ENCODE measurements around the gene LRP6. TPM values are rescaled to one million over a fixed set of nuclear protein-coding genes. Genes with fewer than 3 reads are reported as not detected.

The LRP6 gene
- total RNA-seq, 1 experiment from 2014 or later: 72.8 TPM

DNA sequence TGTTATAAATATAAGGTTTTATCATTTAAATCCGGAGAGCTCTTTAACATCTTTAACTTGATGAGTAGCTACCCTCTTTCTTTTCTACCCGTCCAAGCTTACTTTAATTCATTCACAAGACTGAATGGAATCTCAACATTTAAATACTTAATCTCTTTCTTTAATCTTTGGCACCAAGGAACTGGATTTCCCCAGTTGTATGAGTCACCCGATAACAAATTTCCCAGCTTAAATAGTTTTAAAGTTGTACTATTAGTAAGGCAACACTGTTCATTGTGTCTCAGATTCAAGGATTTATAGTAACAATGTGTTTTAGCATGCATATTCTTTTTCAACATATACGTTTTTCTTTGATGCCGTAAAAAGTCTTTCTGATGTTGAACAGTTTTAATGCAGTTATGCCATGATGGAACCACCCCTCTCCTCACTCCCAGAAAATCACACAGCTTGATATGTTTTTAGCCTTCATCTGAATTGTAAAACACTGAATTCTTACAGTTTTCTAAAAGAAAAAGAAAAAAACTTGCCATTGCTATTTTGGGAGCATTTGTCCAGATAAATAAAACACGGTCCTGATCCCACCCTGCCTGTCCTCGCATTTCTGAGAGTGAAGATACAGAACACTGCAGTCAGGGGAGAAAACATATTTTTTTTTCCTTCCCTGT, 16.0 kb upstream of the LRP6 start:
- H3K4me1 Mint-ChIP-seq: peaks cover 27% of the 10 kb centered on the region
- H3K9me3 Mint-ChIP-seq: no peaks in the 10 kb centered on the region
- H3K4me3 Mint-ChIP-seq: no peak overlapping the region
- H3K27me3 Mint-ChIP-seq (ENCODE audit: low read depth): no peaks in the 10 kb centered on the region
- H3K27ac Mint-ChIP-seq: peak overlapping the region; percentile 41; the same call in 1 of the 2 replicates
- ATAC-seq (no peak), DNase-seq (ENCODE audit: low spot score) (no peak)
- no peaks in the 10 kb centered on the region for H3K36me3 Mint-ChIP-seq
- CTCF ChIA-PET: no interaction called here
- no peak for TF ChIP-seq ZNF423 (CRISPR knock-in tag; IDR thresholded peaks at IDR 0.05)
- TF ChIP-seq, protein P1, sequence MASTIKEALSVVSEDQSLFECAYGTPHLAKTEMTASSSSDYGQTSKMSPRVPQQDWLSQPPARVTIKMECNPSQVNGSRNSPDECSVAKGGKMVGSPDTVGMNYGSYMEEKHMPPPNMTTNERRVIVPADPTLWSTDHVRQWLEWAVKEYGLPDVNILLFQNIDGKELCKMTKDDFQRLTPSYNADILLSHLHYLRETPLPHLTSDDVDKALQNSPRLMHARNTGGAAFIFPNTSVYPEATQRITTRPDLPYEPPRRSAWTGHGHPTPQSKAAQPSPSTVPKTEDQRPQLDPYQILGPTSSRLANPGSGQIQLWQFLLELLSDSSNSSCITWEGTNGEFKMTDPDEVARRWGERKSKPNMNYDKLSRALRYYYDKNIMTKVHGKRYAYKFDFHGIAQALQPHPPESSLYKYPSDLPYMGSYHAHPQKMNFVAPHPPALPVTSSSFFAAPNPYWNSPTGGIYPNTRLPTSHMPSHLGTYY (CRISPR knock-in tag; IDR thresholded peaks at IDR 0.05): no peak
- TF ChIP-seq ATF1 (CRISPR knock-in tag; IDR thresholded peaks at IDR 0.05): no peak
- no peak for TF ChIP-seq HMGA2 (CRISPR knock-in tag; IDR thresholded peaks at IDR 0.05)
- POLR2A ChIA-PET: no interaction called here

GRCh38 chr12:12282202-12282601, 15.4 kb upstream of the LRP6 start:
- no peak for DNase-seq (ENCODE audit: low spot score)
- ATAC-seq: no peak
- Mint-ChIP-seq H3K27ac (no peak overlapping the region), H3K27me3 (ENCODE audit: low read depth) (no peaks in the 10 kb centered on the region), H3K4me3 (no peak overlapping the region), H3K4me1 (peaks cover 27% of the 10 kb centered on the region), H3K9me3 (no peaks in the 10 kb centered on the region; the same call in 1 of the 2 replicates), H3K36me3 (no peaks in the 10 kb centered on the region)
- TF ChIP-seq IRF1 (CRISPR knock-in tag; IDR thresholded peaks at IDR 0.05) (no peak), ZBTB21 (CRISPR knock-in tag; IDR thresholded peaks at IDR 0.05; ENCODE audit: borderline replicate concordance) (no peak), NFE2L1 (CRISPR knock-in tag; IDR thresholded peaks at IDR 0.05) (no peak), HMGA2 (CRISPR knock-in tag; IDR thresholded peaks at IDR 0.05) (no peak), ZNF263 (CRISPR knock-in tag; IDR thresholded peaks at IDR 0.05; ENCODE audit: low read depth) (no peak), NR1H2 (CRISPR knock-in tag; IDR thresholded peaks at IDR 0.05) (no peak), NR3C1 (CRISPR knock-in tag; conservative IDR thresholded peaks at IDR 0.05; ENCODE audit: low read depth) (no peak)
- TF ChIP-seq, protein P2, sequence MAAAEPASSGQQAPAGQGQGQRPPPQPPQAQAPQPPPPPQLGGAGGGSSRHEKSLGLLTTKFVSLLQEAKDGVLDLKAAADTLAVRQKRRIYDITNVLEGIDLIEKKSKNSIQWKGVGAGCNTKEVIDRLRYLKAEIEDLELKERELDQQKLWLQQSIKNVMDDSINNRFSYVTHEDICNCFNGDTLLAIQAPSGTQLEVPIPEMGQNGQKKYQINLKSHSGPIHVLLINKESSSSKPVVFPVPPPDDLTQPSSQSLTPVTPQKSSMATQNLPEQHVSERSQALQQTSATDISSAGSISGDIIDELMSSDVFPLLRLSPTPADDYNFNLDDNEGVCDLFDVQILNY (CRISPR knock-in tag; IDR thresholded peaks at IDR 0.05): no peak
- TF ChIP-seq, protein P3, sequence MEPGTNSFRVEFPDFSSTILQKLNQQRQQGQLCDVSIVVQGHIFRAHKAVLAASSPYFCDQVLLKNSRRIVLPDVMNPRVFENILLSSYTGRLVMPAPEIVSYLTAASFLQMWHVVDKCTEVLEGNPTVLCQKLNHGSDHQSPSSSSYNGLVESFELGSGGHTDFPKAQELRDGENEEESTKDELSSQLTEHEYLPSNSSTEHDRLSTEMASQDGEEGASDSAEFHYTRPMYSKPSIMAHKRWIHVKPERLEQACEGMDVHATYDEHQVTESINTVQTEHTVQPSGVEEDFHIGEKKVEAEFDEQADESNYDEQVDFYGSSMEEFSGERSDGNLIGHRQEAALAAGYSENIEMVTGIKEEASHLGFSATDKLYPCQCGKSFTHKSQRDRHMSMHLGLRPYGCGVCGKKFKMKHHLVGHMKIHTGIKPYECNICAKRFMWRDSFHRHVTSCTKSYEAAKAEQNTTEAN (CRISPR knock-in tag; IDR thresholded peaks at IDR 0.05): no peak
- ChIA-PET POLR2A (no interaction called here), CTCF (no interaction called here)

DNA sequence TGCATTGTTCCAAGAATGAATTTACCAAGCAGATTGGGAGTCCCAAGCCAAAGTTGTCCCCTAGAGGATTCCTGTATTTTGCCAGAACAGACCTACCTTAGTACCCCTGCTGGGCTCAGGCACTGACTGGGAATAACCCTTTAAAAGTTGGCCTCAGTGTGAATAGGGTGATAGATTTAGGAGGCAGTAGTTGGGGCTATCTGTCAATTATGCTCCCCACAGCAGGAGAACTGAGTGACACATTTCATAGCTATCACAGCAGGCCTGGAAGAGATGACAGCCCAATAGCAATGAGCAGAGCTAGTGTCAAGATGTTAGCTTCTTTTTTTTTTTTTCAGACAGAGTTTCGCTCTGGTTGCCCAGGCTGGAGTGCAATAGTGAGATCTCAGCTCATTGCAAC, 14.3 kb upstream of the LRP6 start:
- peak; percentile 36; the same call in 1 of the 2 replicates for ATAC-seq
- POLR2A ChIA-PET: no interaction called here
- no peak for TF ChIP-seq CBFB (CRISPR knock-in tag; IDR thresholded peaks at IDR 0.05; ENCODE audit: low read depth)
- no peak for TF ChIP-seq USF1 (CRISPR knock-in tag; IDR thresholded peaks at IDR 0.05)
- TF ChIP-seq NR1H2 (CRISPR knock-in tag; IDR thresholded peaks at IDR 0.05): no peak
- TF ChIP-seq SP1 (CRISPR knock-in tag; conservative IDR thresholded peaks at IDR 0.05): no peak
- no peak for TF ChIP-seq RELA (CRISPR knock-in tag; IDR thresholded peaks at IDR 0.05; ENCODE audit: borderline replicate concordance)
- TF ChIP-seq PREB (CRISPR knock-in tag; IDR thresholded peaks at IDR 0.05; ENCODE audit: borderline replicate concordance): no peak
- TF ChIP-seq ZNF416 (CRISPR knock-in tag; IDR thresholded peaks at IDR 0.05): no peak
- TF ChIP-seq, protein P4, sequence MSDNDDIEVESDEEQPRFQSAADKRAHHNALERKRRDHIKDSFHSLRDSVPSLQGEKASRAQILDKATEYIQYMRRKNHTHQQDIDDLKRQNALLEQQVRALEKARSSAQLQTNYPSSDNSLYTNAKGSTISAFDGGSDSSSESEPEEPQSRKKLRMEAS (CRISPR knock-in tag; IDR thresholded peaks at IDR 0.05): no peak
- TF ChIP-seq ZNF138 (CRISPR knock-in tag; conservative IDR thresholded peaks at IDR 0.05): no peak
- TF ChIP-seq ZNF232 (CRISPR knock-in tag; IDR thresholded peaks at IDR 0.05): no peak
- TF ChIP-seq, protein P5, sequence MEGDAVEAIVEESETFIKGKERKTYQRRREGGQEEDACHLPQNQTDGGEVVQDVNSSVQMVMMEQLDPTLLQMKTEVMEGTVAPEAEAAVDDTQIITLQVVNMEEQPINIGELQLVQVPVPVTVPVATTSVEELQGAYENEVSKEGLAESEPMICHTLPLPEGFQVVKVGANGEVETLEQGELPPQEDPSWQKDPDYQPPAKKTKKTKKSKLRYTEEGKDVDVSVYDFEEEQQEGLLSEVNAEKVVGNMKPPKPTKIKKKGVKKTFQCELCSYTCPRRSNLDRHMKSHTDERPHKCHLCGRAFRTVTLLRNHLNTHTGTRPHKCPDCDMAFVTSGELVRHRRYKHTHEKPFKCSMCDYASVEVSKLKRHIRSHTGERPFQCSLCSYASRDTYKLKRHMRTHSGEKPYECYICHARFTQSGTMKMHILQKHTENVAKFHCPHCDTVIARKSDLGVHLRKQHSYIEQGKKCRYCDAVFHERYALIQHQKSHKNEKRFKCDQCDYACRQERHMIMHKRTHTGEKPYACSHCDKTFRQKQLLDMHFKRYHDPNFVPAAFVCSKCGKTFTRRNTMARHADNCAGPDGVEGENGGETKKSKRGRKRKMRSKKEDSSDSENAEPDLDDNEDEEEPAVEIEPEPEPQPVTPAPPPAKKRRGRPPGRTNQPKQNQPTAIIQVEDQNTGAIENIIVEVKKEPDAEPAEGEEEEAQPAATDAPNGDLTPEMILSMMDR (IDR thresholded peaks at IDR 0.05): no peak
- no peak for TF ChIP-seq ZBTB21 (CRISPR knock-in tag; IDR thresholded peaks at IDR 0.05; ENCODE audit: borderline replicate concordance)
- no peak for TF ChIP-seq E2F1 (CRISPR knock-in tag; IDR thresholded peaks at IDR 0.05)

More for the DNA sequence above, 14.3 kb upstream of the LRP6 start:
- Mint-ChIP-seq H3K4me1 (peaks cover 27% of the 10 kb centered on the region), H3K27ac (no peak overlapping the region), H3K36me3 (no peaks in the 10 kb centered on the region), H3K27me3 (ENCODE audit: low read depth) (no peaks in the 10 kb centered on the region), H3K9me3 (peaks cover 5% of the 10 kb centered on the region; the same call in 1 of the 2 replicates), H3K4me3 (no peak overlapping the region)
- CTCF ChIA-PET: no interaction called here
- no peak for DNase-seq (ENCODE audit: low spot score)

All from WTC11 (cell line).